Measurements from ENCODE around the gene IL6ST. TPM values are rescaled to one million over a fixed set of nuclear protein-coding genes. Genes with fewer than 3 reads are reported as not detected.
A peak's percentile ranks its signal among the peaks of the same experiment; 100 is the strongest.
"Not testable (repeated sequence)": the region's sequence is repeated elsewhere in the genome, so short reads cannot be mapped to it uniquely, and the experiment has no call there.

The IL6ST gene
- total RNA-seq, 1 donor from 2014 or later = 692 TPM

GRCh38 chr5:56004874-56005273 lies 10.1 kb upstream of the IL6ST start:
- no peak for DNase-seq (ENCODE audit: low read depth in 2 of 2)

GRCh38 chr5:56003679-56004078 lies 8.9 kb upstream of the IL6ST start:
- no peak for DNase-seq (ENCODE audit: low read depth in 2 of 2)

GRCh38 chr5:56003179-56003578 lies 8.4 kb upstream of the IL6ST start:
- no peak for DNase-seq (ENCODE audit: low read depth in 2 of 2)

- no peak for DNase-seq (ENCODE audit: low read depth in 2 of 2)
Observed at GRCh38 chr5:56002303-56002702, 7.5 kb upstream of the IL6ST start.

- DNase-seq (ENCODE audit: low read depth in 2 of 2) = not testable (repeated sequence)
Observed at GRCh38 chr5:56000221-56000620, 5.5 kb upstream of the IL6ST start.

GRCh38 chr5:55998966-55999365 lies 4.2 kb upstream of the IL6ST start:
- no peak for DNase-seq (ENCODE audit: low read depth in 2 of 2)

GRCh38 chr5:55997742-55998351 lies 3.1 kb upstream of the IL6ST start:
- peak in 1 of 2 donors; percentile 38 for DNase-seq (ENCODE audit: low read depth in 2 of 2)

- peak; percentile 99 for DNase-seq (ENCODE audit: low read depth in 2 of 2)
Observed at GRCh38 chr5:55994998-55995914, 493 bp upstream of the IL6ST start.

- DNase-seq (ENCODE audit: low read depth in 2 of 2) = peak; percentile 17 to 37
Observed at GRCh38 chr5:55993731-55994494, 850 bp downstream of the IL6ST start.

GRCh38 chr5:55993013-55993412 lies 1.8 kb downstream of the IL6ST start:
- peak; percentile 51 to 73 for DNase-seq (ENCODE audit: low read depth in 2 of 2)

- peak; percentile 24 to 34 for DNase-seq (ENCODE audit: low read depth in 2 of 2)
Observed at GRCh38 chr5:55991768-55992486, 2.8 kb downstream of the IL6ST start.

GRCh38 chr5:55990895-55991294 lies 3.9 kb downstream of the IL6ST start:
- not testable (repeated sequence) for DNase-seq (ENCODE audit: low read depth in 2 of 2)

- DNase-seq (ENCODE audit: low read depth in 2 of 2) = no peak
Observed at GRCh38 chr5:55989860-55990259, 4.9 kb downstream of the IL6ST start.

- no peak for DNase-seq (ENCODE audit: low read depth in 2 of 2)
Observed at GRCh38 chr5:55988979-55989638, 5.7 kb downstream of the IL6ST start.

- not testable (repeated sequence) for DNase-seq (ENCODE audit: low read depth in 2 of 2)
Observed at GRCh38 chr5:55988428-55988827, 6.3 kb downstream of the IL6ST start.

GRCh38 chr5:55986931-55987330 lies 7.8 kb downstream of the IL6ST start:
- DNase-seq (ENCODE audit: low read depth in 2 of 2) = no peak

GRCh38 chr5:55985181-55985580 lies 9.6 kb downstream of the IL6ST start:
- no peak for DNase-seq (ENCODE audit: low read depth in 2 of 2)

- no peak for DNase-seq (ENCODE audit: low read depth in 2 of 2)
Observed at GRCh38 chr5:55983986-55984385, 10.8 kb downstream of the IL6ST start.

GRCh38 chr5:55982957-55983381 lies 11.8 kb downstream of the IL6ST start:
- peak; percentile 30 to 52 for DNase-seq (ENCODE audit: low read depth in 2 of 2)

GRCh38 chr5:55973296-55973695 lies 21.5 kb downstream of the IL6ST start:
- DNase-seq (ENCODE audit: low read depth in 2 of 2) = no peak

GRCh38 chr5:55969956-55970355 lies 24.8 kb downstream of the IL6ST start:
- DNase-seq (ENCODE audit: low read depth in 2 of 2) = peak in 1 of 2 donors; percentile 47
